HFFc6 (cell line): ENCODE measurements around the gene ARHGAP4. TPM values are rescaled to one million over a fixed set of nuclear protein-coding genes. Genes with fewer than 3 reads are reported as not detected.

Source experiments
- DNase-seq: peaks from one replicate; pipeline ENCODE4 v3.0.0-alpha.2; 2018
- H3K27ac Mint-ChIP-seq: 2 replicates; pipeline ENCODE4 v1.8.0; 2020; ENCODE audit warnings: mild to moderate bottlenecking, mixed read lengths
- H3K27me3 Mint-ChIP-seq: 2 replicates; pipeline ENCODE4 v1.8.0; 2021; ENCODE audit warnings: mild to moderate bottlenecking, moderate library complexity, mixed read lengths; ENCODE audit not compliant: insufficient read depth
- H3K36me3 Mint-ChIP-seq: 2 replicates; pipeline ENCODE4 v1.8.0; 2021; ENCODE audit warnings: low read depth, mixed read lengths
- H3K4me1 Mint-ChIP-seq: 2 replicates; pipeline ENCODE4 v1.8.0; 2020; ENCODE audit warnings: low read depth, mixed read lengths
- H3K4me3 Mint-ChIP-seq: 2 replicates; pipeline ENCODE4 v1.8.0; 2020; ENCODE audit warnings: mild to moderate bottlenecking, moderate library complexity, mixed read lengths
- H3K9me3 Mint-ChIP-seq: 2 replicates; pipeline ENCODE4 v1.8.0; 2020; ENCODE audit warnings: mild to moderate bottlenecking, mixed read lengths
- CTCF ChIP-seq: fragments of 200-600 bp; sonication (generic); IDR thresholded peaks from 2 replicates; pipeline ENCODE4 v1.5.0; 2021; ENCODE audit warnings: antibody characterized with exemption, mild to moderate bottlenecking
- total RNA-seq, 6 experiments: library from RNA; stranded (reverse); fragmentation: NEBNext Ultra II Directional; extraction: Animal tissue kit (Norgen Biotek cat#: 25700); gene quantifications; 2 replicates in 1 of 6; 3 replicates in 5 of 6; pipeline ENCODE4 v1.2.3, GENCODE V29; 2021

ARHGAP4 gene
- total RNA-seq, 6 experiments from 2014 or later, result 0.18 to 0.63 (median 0.48) TPM

- H3K27me3 Mint-ChIP-seq, result peaks cover 5% of the 10 kb centered on the region
- no peak overlapping the region for H3K27ac Mint-ChIP-seq
- TF ChIP-seq CTCF, result no peak
- no peaks in the 10 kb centered on the region for H3K4me1 Mint-ChIP-seq
- no peaks in the 10 kb centered on the region for H3K36me3 Mint-ChIP-seq
- H3K9me3 Mint-ChIP-seq, result no peaks in the 10 kb centered on the region
- DNase-seq, result no peak
- no peak overlapping the region for H3K4me3 Mint-ChIP-seq
These were observed 60.4 kb downstream of the ARHGAP4 start for GRCh38 chrX:153865685-153866084.

GRCh38 chrX:153865321-153865580, 60.8 kb downstream of the ARHGAP4 start:
- Mint-ChIP-seq H3K36me3 (no peaks in the 10 kb centered on the region), H3K4me3 (no peak overlapping the region), H3K9me3 (no peaks in the 10 kb centered on the region), H3K4me1 (no peaks in the 10 kb centered on the region), H3K27me3 (peaks cover 6% of the 10 kb centered on the region), H3K27ac (no peak overlapping the region)
- no peak for TF ChIP-seq CTCF
- DNase-seq, result no peak

GRCh38 chrX:153864561-153865320, 61.3 kb downstream of the ARHGAP4 start:
- Mint-ChIP-seq H3K4me1 (no peaks in the 10 kb centered on the region), H3K9me3 (no peaks in the 10 kb centered on the region), H3K36me3 (no peaks in the 10 kb centered on the region), H3K4me3 (no peak overlapping the region), H3K27ac (no peak overlapping the region), H3K27me3 (peaks cover 6% of the 10 kb centered on the region)
- TF ChIP-seq CTCF, result no peak
- no peak for DNase-seq

- DNase-seq, result no peak
- H3K9me3 Mint-ChIP-seq, result no peaks in the 10 kb centered on the region
- H3K27me3 Mint-ChIP-seq, result peaks cover 4% of the 10 kb centered on the region
- no peaks in the 10 kb centered on the region for H3K36me3 Mint-ChIP-seq
- H3K4me3 Mint-ChIP-seq, result no peak overlapping the region
- TF ChIP-seq CTCF, result no peak
- H3K27ac Mint-ChIP-seq, result no peak overlapping the region
- no peaks in the 10 kb centered on the region for H3K4me1 Mint-ChIP-seq
These were observed 62.0 kb downstream of the ARHGAP4 start for GRCh38 chrX:153864101-153864500.

GRCh38 chrX:153863251-153863991, 62.6 kb downstream of the ARHGAP4 start:
- Mint-ChIP-seq H3K27me3 (peaks cover 7% of the 10 kb centered on the region), H3K27ac (no peak overlapping the region), H3K9me3 (no peaks in the 10 kb centered on the region), H3K4me3 (no peak overlapping the region), H3K36me3 (no peaks in the 10 kb centered on the region), H3K4me1 (no peaks in the 10 kb centered on the region)
- DNase-seq, result no peak
- no peak for TF ChIP-seq CTCF
